Measurements from ENCODE around the gene DIDO1. TPM values are rescaled to one million over a fixed set of nuclear protein-coding genes. Genes with fewer than 3 reads are reported as not detected.

The DIDO1 gene
- total RNA-seq, 1 experiment from 2014 or later: 120 TPM

- peaks cover 7% of the 10 kb centered on the region for H3K4me1 ChIP-seq
- POLR2A ChIA-PET: interaction anchor here (0.6 kb wide), 1 partner anchor 33 kb away, joined by 3 read pairs; no protein-coding TSS in a partner anchor
- Mint-ChIP-seq H3K27ac (ENCODE audit: unreplicated experiment) (no peak overlapping the region), H3K4me1 (ENCODE audit: low read depth, unreplicated experiment) (peaks cover 13% of the 10 kb centered on the region), H3K36me3 (ENCODE audit: insufficient read depth, unreplicated experiment) (peaks cover 12% of the 10 kb centered on the region), H3K9me3 (ENCODE audit: unreplicated experiment) (no peaks in the 10 kb centered on the region), H3K27me3 (ENCODE audit: insufficient read depth, unreplicated experiment) (no peaks in the 10 kb centered on the region), H3K4me3 (ENCODE audit: unreplicated experiment) (peak overlapping the region; percentile 70)
- H3K27me3 ChIP-seq (replicated peaks; ENCODE audit: control insufficient read depth, insufficient read depth, low read length): no peaks in the 10 kb centered on the region
- CTCF ChIA-PET: interaction anchor here (0.5 to 2.1 kb wide), 6 partner anchors 10 to 209 kb away, joined by 3 to 12 read pairs (median 4); no protein-coding TSS in a partner anchor
- H3K36me3 ChIP-seq (ENCODE audit: control insufficient read depth, insufficient read depth, low read length): no peaks in the 10 kb centered on the region
- no peaks in the 10 kb centered on the region for H3K9me3 ChIP-seq
- no peak for TF ChIP-seq CTCF (IDR thresholded peaks at IDR 0.05; ENCODE audit: insufficient read depth in 1 of 2, low read depth in 1 of 2, low read length in 1 of 2, severe bottlenecking in 1 of 2, unreplicated experiment in 1 of 2)
- DNase-seq: no peak
- BruUV-seq (replicated peaks): no TSS peak
- intact Hi-C loops (cut with micrococcal nuclease; ENCODE audit: unreplicated experiment): no loop called here
- H3K4me3 ChIP-seq (ENCODE audit: low read depth, low read length): no peak overlapping the region
These were observed 45.1 kb upstream of the DIDO1 start for GRCh38 chr20:62971211-62971949.

GRCh38 chr20:62970307-62971210, 44.3 kb upstream of the DIDO1 start:
- Mint-ChIP-seq H3K4me3 (ENCODE audit: unreplicated experiment) (no peak overlapping the region), H3K4me1 (ENCODE audit: low read depth, unreplicated experiment) (peaks cover 13% of the 10 kb centered on the region), H3K36me3 (ENCODE audit: insufficient read depth, unreplicated experiment) (peaks cover 13% of the 10 kb centered on the region), H3K27me3 (ENCODE audit: insufficient read depth, unreplicated experiment) (no peaks in the 10 kb centered on the region), H3K27ac (ENCODE audit: unreplicated experiment) (no peak overlapping the region), H3K9me3 (ENCODE audit: unreplicated experiment) (no peaks in the 10 kb centered on the region)
- CTCF ChIA-PET: interaction anchor here (0.5 to 2.1 kb wide), 6 partner anchors 9 to 210 kb away, joined by 3 to 12 read pairs (median 4); no protein-coding TSS in a partner anchor
- POLR2A ChIA-PET: interaction anchor here (0.6 kb wide), 1 partner anchor 32 kb away, joined by 3 read pairs; no protein-coding TSS in a partner anchor
- intact Hi-C loops (cut with micrococcal nuclease; ENCODE audit: unreplicated experiment): no loop called here
- TF ChIP-seq CTCF (IDR thresholded peaks at IDR 0.05; ENCODE audit: insufficient read depth in 1 of 2, low read depth in 1 of 2, low read length in 1 of 2, severe bottlenecking in 1 of 2, unreplicated experiment in 1 of 2): no peak
- Histone ChIP-seq H3K36me3 (ENCODE audit: control insufficient read depth, insufficient read depth, low read length) (peaks cover under 1% of the 10 kb centered on the region; the same call in 1 of the 2 replicates), H3K4me1 (peaks cover 7% of the 10 kb centered on the region), H3K27me3 (replicated peaks; ENCODE audit: control insufficient read depth, insufficient read depth, low read length) (no peaks in the 10 kb centered on the region), H3K9me3 (no peaks in the 10 kb centered on the region), H3K4me3 (ENCODE audit: low read depth, low read length) (no peak overlapping the region)
- no peak for DNase-seq
- BruUV-seq (replicated peaks): no TSS peak

GRCh38 chr20:62969939-62970306, 43.6 kb upstream of the DIDO1 start:
- POLR2A ChIA-PET: no interaction called here
- Histone ChIP-seq H3K4me3 (ENCODE audit: low read depth, low read length) (no peak overlapping the region), H3K27me3 (replicated peaks; ENCODE audit: control insufficient read depth, insufficient read depth, low read length) (no peaks in the 10 kb centered on the region), H3K9me3 (no peaks in the 10 kb centered on the region), H3K36me3 (ENCODE audit: control insufficient read depth, insufficient read depth, low read length) (peaks cover 5% of the 10 kb centered on the region), H3K4me1 (peaks cover 7% of the 10 kb centered on the region)
- Mint-ChIP-seq H3K36me3 (ENCODE audit: insufficient read depth, unreplicated experiment) (peaks cover 16% of the 10 kb centered on the region), H3K27ac (ENCODE audit: unreplicated experiment) (no peak overlapping the region), H3K9me3 (ENCODE audit: unreplicated experiment) (no peaks in the 10 kb centered on the region), H3K4me1 (ENCODE audit: low read depth, unreplicated experiment) (peaks cover 13% of the 10 kb centered on the region), H3K27me3 (ENCODE audit: insufficient read depth, unreplicated experiment) (no peaks in the 10 kb centered on the region), H3K4me3 (ENCODE audit: unreplicated experiment) (no peak overlapping the region)
- DNase-seq: no peak
- intact Hi-C loops (cut with micrococcal nuclease; ENCODE audit: unreplicated experiment): no loop called here
- BruUV-seq (replicated peaks): no TSS peak
- no peak for TF ChIP-seq CTCF (IDR thresholded peaks at IDR 0.05; ENCODE audit: insufficient read depth in 1 of 2, low read depth in 1 of 2, low read length in 1 of 2, severe bottlenecking in 1 of 2, unreplicated experiment in 1 of 2)
- CTCF ChIA-PET: interaction anchor here (1.0 to 2.1 kb wide), 2 partner anchors 15 to 45 kb away, joined by 3 to 12 read pairs; no protein-coding TSS in a partner anchor

All from Caco-2 (cell line).